ENCODE results near the gene AQP5.

- TF ChIP-seq EZH2 (IDR thresholded peaks at IDR 0.05; ENCODE audit: borderline replicate concordance, low read length) (no peak), CTCF (conservative IDR thresholded peaks at IDR 0.05 in 1 of 2, IDR thresholded peaks at IDR 0.05 in 1 of 2; ENCODE audit: extremely low read depth in 1 of 2, insufficient read depth in 1 of 2, low read depth in 1 of 2, low read length in 2 of 2) (no peak)
Measured at GRCh38 chr12:49939707-49940106, 22.0 kb upstream of the AQP5 start.
